GM12801 (cell line): ENCODE measurements around the gene LIPG.

Experiments used
- CTCF ChIP-seq: IDR thresholded peaks from one replicate; pipeline ENCODE4 v1.5.1; 2011; ENCODE audit warnings: control low read depth; ENCODE audit not compliant: insufficient read length; ENCODE audit errors: extremely low read depth

Gene LIPG

GRCh38 chr18:49524349-49524748 lies 37.5 kb upstream of the LIPG start:
- TF ChIP-seq CTCF: no peak

- TF ChIP-seq CTCF: no peak
Measured at GRCh38 chr18:49524951-49525350, 36.9 kb upstream of the LIPG start.

GRCh38 chr18:49525981-49526380 lies 35.9 kb upstream of the LIPG start:
- no peak for TF ChIP-seq CTCF

GRCh38 chr18:49527631-49528327 lies 34.1 kb upstream of the LIPG start:
- TF ChIP-seq CTCF: no peak

- TF ChIP-seq CTCF: no peak
Measured at GRCh38 chr18:49529596-49529995, 32.3 kb upstream of the LIPG start.

- TF ChIP-seq CTCF: no peak
Measured at GRCh38 chr18:49531678-49532153, 30.1 kb upstream of the LIPG start.

GRCh38 chr18:49534846-49535601 lies 26.8 kb upstream of the LIPG start:
- TF ChIP-seq CTCF: no peak
